ENCODE results near the gene SEC14L3. TPM values are rescaled to one million over a fixed set of nuclear protein-coding genes. Genes with fewer than 3 reads are reported as not detected.

The SEC14L3 gene
- total RNA-seq, 3 donors from 2014 or later (not counting 1 experiment from before 2014, with no cell fraction given): not detected

GRCh38 chr22:30425327-30425615 is 46.5 kb downstream of the SEC14L3 start:
- no peak for ATAC-seq
- peak overlapping the region; percentile 63 for H3K4me3 ChIP-seq (ENCODE audit: low read length)
- H3K4me1 ChIP-seq (ENCODE audit: control insufficient read depth, insufficient read depth, low read length): peaks cover 46% of the 10 kb centered on the region
- peaks cover 3% of the 10 kb centered on the region for H3K36me3 ChIP-seq (ENCODE audit: control insufficient read depth, insufficient read depth, low read length)
- Mint-ChIP-seq H3K36me3 (no peaks in the 10 kb centered on the region), H3K4me1 (peaks cover 41 to 55% of the 10 kb centered on the region in 2 donors), H3K27ac (peak overlapping the region; percentile 93 to 94), H3K9me3 (no peaks in the 10 kb centered on the region), H3K4me3 (peak overlapping the region; percentile 90), H3K27me3 (ENCODE audit: low read depth in 2 of 2) (no peaks in the 10 kb centered on the region)
- intact Hi-C loops (cut with micrococcal nuclease): loop anchor here (2.0 kb wide), 1 partner anchor 68 kb away; the partner anchor contains the start of genes CCDC157 and SF3A1
- no peak for DNase-seq
- H3K9me3 ChIP-seq (ENCODE audit: control insufficient read depth, insufficient read depth, low read length): no peaks in the 10 kb centered on the region
- H3K27me3 ChIP-seq (ENCODE audit: control insufficient read depth, insufficient read depth, low read length): no peaks in the 10 kb centered on the region
- TF ChIP-seq CTCF (IDR thresholded peaks at IDR 0.05): no peak
- WGBS (ENCODE audit: insufficient coverage): 26% methylated on average over 9 of the region's 9 CpGs
- peak overlapping the region; percentile 73 for H3K27ac ChIP-seq (ENCODE audit: low read length)

- intact Hi-C loops (cut with micrococcal nuclease): loop anchor here (1.0 to 2.0 kb wide), 2 partner anchors 18 to 68 kb away; partner anchors contain the start of genes CCDC157 and SF3A1
- peaks cover 41 to 55% of the 10 kb centered on the region in 2 donors for H3K4me1 Mint-ChIP-seq
These were observed 47.1 kb downstream of the SEC14L3 start for GRCh38 chr22:30424534-30425326.

GRCh38 chr22:30423959-30424533 is 47.8 kb downstream of the SEC14L3 start:
- Histone ChIP-seq H3K4me1 (ENCODE audit: control insufficient read depth, insufficient read depth, low read length) (peaks cover 46% of the 10 kb centered on the region), H3K27me3 (ENCODE audit: control insufficient read depth, insufficient read depth, low read length) (no peaks in the 10 kb centered on the region), H3K9me3 (ENCODE audit: control insufficient read depth, insufficient read depth, low read length) (no peaks in the 10 kb centered on the region), H3K4me3 (ENCODE audit: low read length) (peak overlapping the region; percentile 79), H3K27ac (ENCODE audit: low read length) (peak overlapping the region; percentile 90), H3K36me3 (ENCODE audit: control insufficient read depth, insufficient read depth, low read length) (peaks cover 3% of the 10 kb centered on the region)
- Mint-ChIP-seq H3K9me3 (no peaks in the 10 kb centered on the region), H3K27me3 (ENCODE audit: low read depth in 2 of 2) (no peaks in the 10 kb centered on the region), H3K4me1 (peaks cover 41 to 55% of the 10 kb centered on the region in 2 donors), H3K36me3 (no peaks in the 10 kb centered on the region), H3K4me3 (peak overlapping the region; percentile 95), H3K27ac (peak overlapping the region; percentile 93 to 94)
- DNase-seq (peak; percentile 93 to 100), ATAC-seq (peak; percentile 85 to 95 (median 88))
- no peak for TF ChIP-seq CTCF (IDR thresholded peaks at IDR 0.05)
- intact Hi-C loops (cut with micrococcal nuclease): loop anchor here (1.0 to 2.0 kb wide), 2 partner anchors 18 to 67 kb away; partner anchors contain the start of genes CCDC157 and SF3A1
- WGBS (ENCODE audit: insufficient coverage): under 1% methylated on average over 30 of the region's 31 CpGs

More at GRCh38 chr22:30424534-30425326, 47.1 kb downstream of the SEC14L3 start:
- H3K27ac ChIP-seq (ENCODE audit: low read length): peak overlapping the region; percentile 90
- H3K4me1 ChIP-seq (ENCODE audit: control insufficient read depth, insufficient read depth, low read length): peaks cover 46% of the 10 kb centered on the region
- H3K4me3 Mint-ChIP-seq: peak overlapping the region; percentile 95
- peak overlapping the region; percentile 79 for H3K4me3 ChIP-seq (ENCODE audit: low read length)
- no peaks in the 10 kb centered on the region for H3K36me3 Mint-ChIP-seq
- DNase-seq: peak in 1 of 2 donors; percentile 64
- H3K9me3 ChIP-seq (ENCODE audit: control insufficient read depth, insufficient read depth, low read length): no peaks in the 10 kb centered on the region
- peaks cover 3% of the 10 kb centered on the region for H3K36me3 ChIP-seq (ENCODE audit: control insufficient read depth, insufficient read depth, low read length)
- H3K9me3 Mint-ChIP-seq: no peaks in the 10 kb centered on the region
- peak overlapping the region; percentile 93 to 94 for H3K27ac Mint-ChIP-seq
- ATAC-seq: no peak
- no peaks in the 10 kb centered on the region for H3K27me3 ChIP-seq (ENCODE audit: control insufficient read depth, insufficient read depth, low read length)
- no peak for TF ChIP-seq CTCF (IDR thresholded peaks at IDR 0.05)
- 55% methylated on average over 18 of the region's 20 CpGs for WGBS (ENCODE audit: insufficient coverage)
- no peaks in the 10 kb centered on the region for H3K27me3 Mint-ChIP-seq (ENCODE audit: low read depth in 2 of 2)
